K562 (cell line): Measurements from ENCODE around the gene GGPS1. TPM values are rescaled to one million over a fixed set of nuclear protein-coding genes. Genes with fewer than 3 reads are reported as not detected.

Experiments
- ESRRB ChIP-seq: fragments of 250-450 bp; sonication (Bioruptor Pico); IDR thresholded peaks from 2 replicates; pipeline ENCODE4 v1.5.0; 2020; ENCODE audit warnings: mild to moderate bottlenecking, moderate library complexity, borderline replicate concordance
- ETV5 ChIP-seq: sonication (generic); formaldehyde crosslinking; IDR thresholded peaks from 2 replicates; pipeline ENCODE4 v1.4.0; 2020; ENCODE audit warnings: low read depth, mild to moderate bottlenecking, missing genetic modification reagents
- FOXP1 ChIP-seq: sonication (generic); formaldehyde crosslinking; IDR thresholded peaks from 2 replicates; pipeline ENCODE4 v1.8.0; 2022; ENCODE audit warnings: mild to moderate bottlenecking, missing genetic modification reagents
- HMG20B ChIP-seq: fragments of 250-450 bp; sonication (Bioruptor Pico); IDR thresholded peaks from 2 replicates; pipeline ENCODE4 v1.5.0; 2021; ENCODE audit warnings: mild to moderate bottlenecking
- KLF13 ChIP-seq: fragments of 450-650 bp; IDR thresholded peaks from 2 replicates; pipeline ENCODE4 v1.6.1; 2016; ENCODE audit warnings: missing genetic modification characterization, low read depth, mild to moderate bottlenecking, missing compliant biosample characterization, moderate library complexity, borderline replicate concordance
- MAFK ChIP-seq: IDR thresholded peaks from 2 replicates; pipeline ENCODE4 v1.6.1; 2011; ENCODE audit warnings: low read length, improper control_type of control experiment
- NR2C2 ChIP-seq, 2 experiments: fragments of 200-800 bp in 1 of 2; sonication (Bioruptor generic) in 1 of 2; sonication (generic) in 1 of 2; formaldehyde crosslinking in 1 of 2; IDR thresholded peaks; 2 replicates each; pipeline versions ENCODE4 v1.6.1 to v1.8.0; 2016 to 2022; ENCODE audit warnings: mild to moderate bottlenecking in 1 of 2, missing compliant biosample characterization in 1 of 2, missing genetic modification characterization in 1 of 2, missing genetic modification reagents in 1 of 2
- PHB2 ChIP-seq: fragments of 450-650 bp; IDR thresholded peaks from 2 replicates; pipeline ENCODE4 v1.6.1; 2017; ENCODE audit warnings: low read depth
- PURB ChIP-seq: sonication (generic); formaldehyde crosslinking; IDR thresholded peaks from 2 replicates; pipeline ENCODE4 v1.9.0; 2021; ENCODE audit warnings: low read depth, mild to moderate bottlenecking, missing genetic modification reagents
- RBM15 ChIP-seq: fragments of 200-400 bp; formaldehyde crosslinking; IDR thresholded peaks from 2 replicates; pipeline ENCODE4 v1.6.1; 2018; ENCODE audit warnings: mild to moderate bottlenecking, low read length, moderate library complexity; ENCODE audit not compliant: insufficient read depth
- RNF219 ChIP-seq: fragments of 250-450 bp; sonication (Bioruptor Pico); IDR thresholded peaks from 2 replicates; pipeline ENCODE4 v1.5.0; 2022; ENCODE audit warnings: mild to moderate bottlenecking
- SLC30A9 ChIP-seq: fragments of 250-450 bp; sonication (Bioruptor Pico); IDR thresholded peaks from 2 replicates; pipeline ENCODE4 v1.8.0; 2022; ENCODE audit warnings: mild to moderate bottlenecking, moderate library complexity
- STAT6 ChIP-seq: sonication (generic); formaldehyde crosslinking; IDR thresholded peaks from 2 replicates; pipeline ENCODE4 v1.8.1; 2023; ENCODE audit warnings: mild to moderate bottlenecking, missing genetic modification reagents
- TAF1 ChIP-seq: IDR thresholded peaks from 2 replicates; pipeline ENCODE4 v1.6.1; 2011; ENCODE audit warnings: mild to moderate bottlenecking, low read length, moderate library complexity; ENCODE audit not compliant: insufficient read depth, control insufficient read depth, severe bottlenecking; ENCODE audit errors: extremely low read depth
- U2AF1 ChIP-seq: fragments of 200-400 bp; formaldehyde crosslinking; optimal IDR thresholded peaks from 2 replicates; pipeline ENCODE3; 2017; ENCODE audit warnings: mild to moderate bottlenecking, low read depth, low read length, moderate library complexity
- ZNF134 ChIP-seq: fragments of 250-450 bp; sonication (Bioruptor Pico); conservative IDR thresholded peaks from 2 replicates; pipeline ENCODE4 v1.4.0; 2020
- ZNF24 ChIP-seq: fragments of 450-650 bp; IDR thresholded peaks from 2 replicates; pipeline ENCODE4 v1.6.1; 2016
- ZNF76 ChIP-seq: fragments of 250-450 bp; sonication (Bioruptor Pico); IDR thresholded peaks from 2 replicates; pipeline ENCODE4 v1.4.0; 2020; ENCODE audit warnings: mild to moderate bottlenecking, moderate library complexity, borderline replicate concordance
- polyA plus RNA-seq, 8 experiments: library from polyadenylated mRNA; depleted of rRNA in 4 of 8; stranded (reverse) in 5 of 8; unstranded in 3 of 8; fragments of >200 nt; fragmentation: Nextera tagmentation in 2 of 8; fragmentation: Illumina TruSeq in 1 of 8; extraction: Ambion mirVana in 2 of 8; extraction: Trizol in 1 of 8; gene quantifications; 2 replicates each; pipeline versions ENCODE4 v1.2.1 to v1.2.3, GENCODE V29; 2011 to 2014; ENCODE audit warnings: inconsistent platforms in 1 of 8, missing spikeins in 1 of 8
- total RNA-seq, 7 experiments: library from RNA; depleted of rRNA in 6 of 7; stranded (reverse); fragments of >200 nt in 6 of 7; fragmentation: Illumina TruSeq in 2 of 7; extraction: Trizol in 2 of 7; gene quantifications; 2 replicates each; pipeline versions ENCODE4 v1.2.1 to v1.2.3, GENCODE V29; 2011 to 2021; ENCODE audit warnings: low replicate concordance in 1 of 7
- TF ChIP-seq, protein P1 (sequence below), 2 experiments: fragments of 150-350 bp in 1 of 2; IDR thresholded peaks; 2 replicates each; pipeline ENCODE4 v1.6.1; 2012 to 2016; ENCODE audit warnings: low read depth in 2 of 2, low read length in 2 of 2, mild to moderate bottlenecking in 1 of 2, moderate library complexity in 1 of 2

Gene GGPS1
- total and polyA plus RNA-seq, 9 of the 15 experiments (the other 6 are each of a cell fraction or from before 2014, with no cell fraction given), result 18.8 to 104 (median 56.3) TPM

DNA sequence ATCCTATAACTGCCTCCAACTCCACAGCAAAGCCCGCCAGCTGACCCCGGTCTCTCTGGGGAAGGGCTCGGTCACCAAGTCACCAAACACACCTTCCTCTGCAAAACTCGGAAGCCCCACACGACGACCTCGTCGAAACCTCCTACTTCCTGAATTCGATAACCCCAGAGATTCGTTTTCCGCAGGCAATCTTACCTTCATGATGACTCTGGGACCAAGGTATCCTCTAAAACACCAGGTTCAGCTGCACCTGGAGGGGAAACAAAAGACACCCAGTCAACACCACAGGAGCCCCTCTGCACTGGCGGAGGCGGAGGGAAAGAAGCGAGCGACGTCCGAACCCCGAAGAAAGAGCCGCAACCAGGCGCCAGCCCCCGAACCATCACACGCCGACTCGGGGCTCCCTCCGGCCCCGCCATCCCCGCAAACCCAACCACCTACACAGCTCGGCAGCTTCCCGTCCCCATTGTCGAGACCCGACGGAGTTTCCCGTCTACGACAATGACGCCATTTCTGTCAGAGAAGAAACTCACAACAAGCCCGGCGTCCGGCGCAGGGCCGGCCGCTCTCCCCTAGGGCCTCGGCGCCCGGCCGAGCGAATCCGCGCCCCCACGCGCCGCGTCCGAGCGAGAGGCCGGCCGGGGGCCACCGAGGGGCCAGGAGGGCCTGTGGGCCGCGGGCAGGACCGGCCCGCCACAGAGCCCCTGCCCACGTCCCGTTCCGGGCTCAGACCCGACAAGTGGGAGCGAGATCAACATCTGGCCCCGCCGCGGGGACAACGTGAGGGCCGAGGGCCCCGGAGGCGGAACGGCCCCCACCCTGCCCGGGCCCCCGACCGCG, 1.4 kb upstream of the GGPS1 start (continued):
- no peak for TF ChIP-seq STAT6 (CRISPR knock-in tag)
- peak; percentile 62; the same call in 1 of the 2 replicates for TF ChIP-seq ZNF76 (CRISPR knock-in tag)
- TF ChIP-seq ESRRB, result no peak
- TF ChIP-seq ETV5 (CRISPR knock-in tag), result no peak
- peak; percentile 39; the same call in 1 of the 2 replicates for TF ChIP-seq FOXP1 (CRISPR knock-in tag)
- no peak for TF ChIP-seq PHB2
- peak; percentile 25 for TF ChIP-seq TAF1
- TF ChIP-seq KLF13 (tag), result no peak
- no peak for TF ChIP-seq RBM15
- peak; percentile 64 for TF ChIP-seq NR2C2 (CRISPR knock-in tag; IDR thresholded peaks at IDR 0.05)
- peak; percentile 53; the same call in 1 of the 2 replicates for TF ChIP-seq NR2C2 (tag; IDR thresholded peaks at IDR 0.05)
- TF ChIP-seq HMG20B (CRISPR knock-in tag), result no peak
- no peak for TF ChIP-seq SLC30A9 (CRISPR knock-in tag)
- TF ChIP-seq, protein P1, sequence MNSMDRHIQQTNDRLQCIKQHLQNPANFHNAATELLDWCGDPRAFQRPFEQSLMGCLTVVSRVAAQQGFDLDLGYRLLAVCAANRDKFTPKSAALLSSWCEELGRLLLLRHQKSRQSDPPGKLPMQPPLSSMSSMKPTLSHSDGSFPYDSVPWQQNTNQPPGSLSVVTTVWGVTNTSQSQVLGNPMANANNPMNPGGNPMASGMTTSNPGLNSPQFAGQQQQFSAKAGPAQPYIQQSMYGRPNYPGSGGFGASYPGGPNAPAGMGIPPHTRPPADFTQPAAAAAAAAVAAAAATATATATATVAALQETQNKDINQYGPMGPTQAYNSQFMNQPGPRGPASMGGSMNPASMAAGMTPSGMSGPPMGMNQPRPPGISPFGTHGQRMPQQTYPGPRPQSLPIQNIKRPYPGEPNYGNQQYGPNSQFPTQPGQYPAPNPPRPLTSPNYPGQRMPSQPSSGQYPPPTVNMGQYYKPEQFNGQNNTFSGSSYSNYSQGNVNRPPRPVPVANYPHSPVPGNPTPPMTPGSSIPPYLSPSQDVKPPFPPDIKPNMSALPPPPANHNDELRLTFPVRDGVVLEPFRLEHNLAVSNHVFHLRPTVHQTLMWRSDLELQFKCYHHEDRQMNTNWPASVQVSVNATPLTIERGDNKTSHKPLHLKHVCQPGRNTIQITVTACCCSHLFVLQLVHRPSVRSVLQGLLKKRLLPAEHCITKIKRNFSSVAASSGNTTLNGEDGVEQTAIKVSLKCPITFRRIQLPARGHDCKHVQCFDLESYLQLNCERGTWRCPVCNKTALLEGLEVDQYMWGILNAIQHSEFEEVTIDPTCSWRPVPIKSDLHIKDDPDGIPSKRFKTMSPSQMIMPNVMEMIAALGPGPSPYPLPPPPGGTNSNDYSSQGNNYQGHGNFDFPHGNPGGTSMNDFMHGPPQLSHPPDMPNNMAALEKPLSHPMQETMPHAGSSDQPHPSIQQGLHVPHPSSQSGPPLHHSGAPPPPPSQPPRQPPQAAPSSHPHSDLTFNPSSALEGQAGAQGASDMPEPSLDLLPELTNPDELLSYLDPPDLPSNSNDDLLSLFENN (IDR thresholded peaks at IDR 0.05; ENCODE audit: low read depth in 2 of 2, low read length in 2 of 2), result no peak
- TF ChIP-seq ZNF134 (CRISPR knock-in tag), result no peak
- no peak for TF ChIP-seq ZNF24
- TF ChIP-seq U2AF1, result no peak
- TF ChIP-seq MAFK, result no peak
- no peak for TF ChIP-seq RNF219 (CRISPR knock-in tag)
- TF ChIP-seq PURB (CRISPR knock-in tag), result no peak
